Fibroblast of mammary gland (primary cell): ENCODE results near the gene RAP1GAP2.

ENCODE experiments used
- DNase-seq: peaks from one replicate; pipeline ENCODE4 v3.0.0-alpha.2; 2010; ENCODE audit warnings: low read depth
- H3K4me3 ChIP-seq: 2 replicates; pipeline ENCODE4 v1.5.1; 2011; ENCODE audit warnings: low read depth, mild to moderate bottlenecking, low read length, moderate library complexity; ENCODE audit not compliant: control insufficient read depth
- TF ChIP-seq, protein P1 (sequence below): conservative IDR thresholded peaks from 2 replicates; pipeline ENCODE4 v1.5.1; 2011; ENCODE audit warnings: low read depth, low read length, inconsistent platforms; ENCODE audit not compliant: control insufficient read depth, insufficient read depth

Gene RAP1GAP2

DNA sequence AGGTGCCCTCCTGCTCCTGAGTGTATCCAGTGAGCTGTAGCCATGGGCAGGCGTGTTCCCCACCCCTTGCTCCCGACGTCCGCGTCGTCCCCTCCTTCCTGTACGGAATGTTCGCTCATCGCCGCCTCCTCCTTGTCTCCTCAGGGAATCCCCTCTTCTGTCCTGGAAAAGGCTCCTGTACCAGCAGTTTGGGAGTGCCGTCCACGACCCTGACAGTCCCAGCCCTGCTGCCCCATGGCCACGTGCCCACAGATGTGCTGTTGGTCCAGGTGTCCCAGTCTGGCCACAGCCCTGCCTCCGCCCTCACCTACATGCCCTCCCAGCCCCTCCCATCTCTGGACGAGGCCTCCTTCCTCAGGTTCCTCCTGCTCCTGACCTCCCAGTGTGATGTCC, 237.0 kb downstream of the RAP1GAP2 start:
- TF ChIP-seq, protein P1, sequence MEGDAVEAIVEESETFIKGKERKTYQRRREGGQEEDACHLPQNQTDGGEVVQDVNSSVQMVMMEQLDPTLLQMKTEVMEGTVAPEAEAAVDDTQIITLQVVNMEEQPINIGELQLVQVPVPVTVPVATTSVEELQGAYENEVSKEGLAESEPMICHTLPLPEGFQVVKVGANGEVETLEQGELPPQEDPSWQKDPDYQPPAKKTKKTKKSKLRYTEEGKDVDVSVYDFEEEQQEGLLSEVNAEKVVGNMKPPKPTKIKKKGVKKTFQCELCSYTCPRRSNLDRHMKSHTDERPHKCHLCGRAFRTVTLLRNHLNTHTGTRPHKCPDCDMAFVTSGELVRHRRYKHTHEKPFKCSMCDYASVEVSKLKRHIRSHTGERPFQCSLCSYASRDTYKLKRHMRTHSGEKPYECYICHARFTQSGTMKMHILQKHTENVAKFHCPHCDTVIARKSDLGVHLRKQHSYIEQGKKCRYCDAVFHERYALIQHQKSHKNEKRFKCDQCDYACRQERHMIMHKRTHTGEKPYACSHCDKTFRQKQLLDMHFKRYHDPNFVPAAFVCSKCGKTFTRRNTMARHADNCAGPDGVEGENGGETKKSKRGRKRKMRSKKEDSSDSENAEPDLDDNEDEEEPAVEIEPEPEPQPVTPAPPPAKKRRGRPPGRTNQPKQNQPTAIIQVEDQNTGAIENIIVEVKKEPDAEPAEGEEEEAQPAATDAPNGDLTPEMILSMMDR = no peak
- no peak overlapping the region for H3K4me3 ChIP-seq
- no peak for DNase-seq

GRCh38 chr17:3033741-3034577, 237.7 kb downstream of the RAP1GAP2 start:
- TF ChIP-seq, protein P1 = no peak
- no peak for DNase-seq
- no peak overlapping the region for H3K4me3 ChIP-seq

- TF ChIP-seq, protein P1 = no peak
- H3K4me3 ChIP-seq = no peak overlapping the region
- no peak for DNase-seq
Measured at GRCh38 chr17:3034578-3034920, 238.3 kb downstream of the RAP1GAP2 start.

DNA sequence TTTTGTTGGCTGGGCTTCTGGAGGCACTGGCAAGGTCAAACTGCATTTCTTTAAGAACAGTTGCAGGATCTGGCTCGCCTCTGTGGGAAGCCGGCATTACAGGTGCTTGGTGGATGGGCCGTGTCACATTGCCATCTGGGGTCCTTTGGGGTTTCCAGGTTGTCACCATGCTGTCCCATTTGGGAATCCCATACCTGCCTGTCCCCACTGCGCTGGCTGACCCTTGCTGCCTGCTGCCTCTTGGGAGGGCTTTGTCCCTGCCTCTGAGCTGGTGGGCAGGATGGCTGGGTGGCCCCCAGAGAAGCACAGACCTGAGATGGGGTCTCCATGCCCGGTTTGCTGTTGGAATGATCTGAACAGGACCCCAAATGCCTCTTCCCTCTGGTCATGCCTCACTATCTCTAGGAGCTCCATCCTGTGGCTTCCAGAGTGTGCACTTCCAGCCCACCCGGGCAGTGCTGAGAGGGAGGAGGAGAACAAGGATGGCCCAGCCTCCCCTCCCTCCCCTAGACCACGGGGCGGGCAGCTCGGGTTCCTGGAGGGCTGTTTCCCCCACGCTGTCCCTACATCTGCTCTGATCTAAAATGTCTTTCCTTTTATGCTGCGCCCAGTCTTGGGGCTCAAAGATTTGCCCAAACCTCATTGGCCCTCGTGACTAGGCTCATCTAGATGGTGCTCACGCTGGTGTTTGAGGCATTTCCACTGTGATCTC, 239.2 kb downstream of the RAP1GAP2 start:
- no peak overlapping the region for H3K4me3 ChIP-seq
- TF ChIP-seq, protein P1 = no peak
- no peak for DNase-seq

DNA sequence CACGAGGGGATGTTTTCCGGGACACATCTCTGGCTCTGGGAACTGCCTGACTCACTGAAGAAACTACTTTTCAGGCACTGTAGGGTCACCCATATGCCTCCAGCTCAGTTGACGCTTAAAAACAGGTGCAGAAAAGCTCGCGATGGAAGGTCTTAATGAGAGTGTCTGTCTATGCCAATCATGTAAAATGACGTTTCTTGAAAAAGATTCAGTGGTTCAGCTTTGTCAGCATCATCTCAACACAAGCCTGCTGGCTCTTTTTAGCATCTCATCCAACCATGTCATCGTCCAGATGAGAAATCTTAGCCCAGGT, 239.7 kb downstream of the RAP1GAP2 start:
- DNase-seq = no peak
- no peak overlapping the region for H3K4me3 ChIP-seq
- TF ChIP-seq, protein P1 = no peak

DNA sequence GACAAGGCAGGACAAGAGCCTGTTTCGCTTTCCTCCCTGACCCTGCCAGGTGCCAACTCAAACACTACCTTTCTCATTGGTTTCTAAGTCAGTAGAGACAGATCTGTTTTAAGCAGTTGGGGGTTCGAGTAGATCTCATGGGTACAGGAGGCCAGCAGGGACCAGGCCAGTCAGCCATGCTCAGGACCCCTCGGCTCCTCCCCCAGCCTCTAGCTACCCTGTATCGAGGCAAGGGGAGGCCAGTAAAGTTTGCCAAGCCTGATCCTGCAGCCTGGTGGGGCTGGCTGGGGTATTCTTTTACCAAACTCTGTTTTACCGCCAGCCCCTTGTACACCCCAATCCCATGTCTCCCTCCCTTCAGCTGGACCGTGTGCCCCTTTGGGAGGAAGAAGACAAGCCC, 240.6 kb downstream of the RAP1GAP2 start:
- no peak for DNase-seq
- TF ChIP-seq, protein P1 = no peak
- H3K4me3 ChIP-seq = no peak overlapping the region
